Measurements from ENCODE around the gene KDM5A.

DNA sequence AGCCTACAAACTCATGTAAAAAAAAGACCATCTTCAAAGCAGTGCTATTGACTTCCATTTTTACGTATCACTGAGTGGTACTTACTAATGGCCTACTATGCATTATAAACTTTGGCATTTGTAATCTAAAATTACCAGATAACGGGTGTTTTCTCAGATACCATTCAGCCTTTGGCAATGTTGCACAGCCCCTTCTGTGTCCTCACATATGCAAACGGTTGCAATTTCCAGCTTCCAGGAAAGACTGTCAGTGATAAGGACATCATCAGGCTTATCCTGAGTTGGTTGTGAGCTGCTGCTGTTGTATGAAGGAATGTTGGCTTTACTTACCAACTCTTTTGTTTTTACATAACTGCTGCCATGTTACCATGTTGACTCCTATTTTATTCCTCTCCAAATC is 124.9 kb downstream of the KDM5A start:
- TF ChIP-seq CTCF (IDR thresholded peaks at IDR 0.05) = no peak
- TF ChIP-seq, protein P1, sequence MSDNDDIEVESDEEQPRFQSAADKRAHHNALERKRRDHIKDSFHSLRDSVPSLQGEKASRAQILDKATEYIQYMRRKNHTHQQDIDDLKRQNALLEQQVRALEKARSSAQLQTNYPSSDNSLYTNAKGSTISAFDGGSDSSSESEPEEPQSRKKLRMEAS (IDR thresholded peaks at IDR 0.05; ENCODE audit: low read depth) = no peak
- TF ChIP-seq GABPA (IDR thresholded peaks at IDR 0.05; ENCODE audit: low read depth) = no peak
- TF ChIP-seq REST (IDR thresholded peaks at IDR 0.05; ENCODE audit: low read depth, low read length) = no peak
- TF ChIP-seq ELF1 (IDR thresholded peaks at IDR 0.05) = no peak
- no peak for TF ChIP-seq FOSL2 (IDR thresholded peaks at IDR 0.05; ENCODE audit: borderline replicate concordance, low read depth)
- TF ChIP-seq JUND (IDR thresholded peaks at IDR 0.05) = no peak
- TF ChIP-seq, protein P2, sequence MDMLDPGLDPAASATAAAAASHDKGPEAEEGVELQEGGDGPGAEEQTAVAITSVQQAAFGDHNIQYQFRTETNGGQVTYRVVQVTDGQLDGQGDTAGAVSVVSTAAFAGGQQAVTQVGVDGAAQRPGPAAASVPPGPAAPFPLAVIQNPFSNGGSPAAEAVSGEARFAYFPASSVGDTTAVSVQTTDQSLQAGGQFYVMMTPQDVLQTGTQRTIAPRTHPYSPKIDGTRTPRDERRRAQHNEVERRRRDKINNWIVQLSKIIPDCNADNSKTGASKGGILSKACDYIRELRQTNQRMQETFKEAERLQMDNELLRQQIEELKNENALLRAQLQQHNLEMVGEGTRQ (IDR thresholded peaks at IDR 0.05; ENCODE audit: borderline replicate concordance, low read depth, low read length) = no peak
- no peak for TF ChIP-seq FOXJ3 (CRISPR knock-in tag; IDR thresholded peaks at IDR 0.05)
- no peak for TF ChIP-seq SIN3A (IDR thresholded peaks at IDR 0.05; ENCODE audit: borderline replicate concordance, low read depth, low read length)
- no peak for TF ChIP-seq EZH2phosphoT487 (IDR thresholded peaks at IDR 0.05; ENCODE audit: borderline replicate concordance, low read depth)
- TF ChIP-seq, protein P3, sequence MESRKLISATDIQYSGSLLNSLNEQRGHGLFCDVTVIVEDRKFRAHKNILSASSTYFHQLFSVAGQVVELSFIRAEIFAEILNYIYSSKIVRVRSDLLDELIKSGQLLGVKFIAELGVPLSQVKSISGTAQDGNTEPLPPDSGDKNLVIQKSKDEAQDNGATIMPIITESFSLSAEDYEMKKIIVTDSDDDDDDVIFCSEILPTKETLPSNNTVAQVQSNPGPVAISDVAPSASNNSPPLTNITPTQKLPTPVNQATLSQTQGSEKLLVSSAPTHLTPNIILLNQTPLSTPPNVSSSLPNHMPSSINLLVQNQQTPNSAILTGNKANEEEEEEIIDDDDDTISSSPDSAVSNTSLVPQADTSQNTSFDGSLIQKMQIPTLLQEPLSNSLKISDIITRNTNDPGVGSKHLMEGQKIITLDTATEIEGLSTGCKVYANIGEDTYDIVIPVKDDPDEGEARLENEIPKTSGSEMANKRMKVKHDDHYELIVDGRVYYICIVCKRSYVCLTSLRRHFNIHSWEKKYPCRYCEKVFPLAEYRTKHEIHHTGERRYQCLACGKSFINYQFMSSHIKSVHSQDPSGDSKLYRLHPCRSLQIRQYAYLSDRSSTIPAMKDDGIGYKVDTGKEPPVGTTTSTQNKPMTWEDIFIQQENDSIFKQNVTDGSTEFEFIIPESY (IDR thresholded peaks at IDR 0.05; ENCODE audit: borderline replicate concordance, low read depth) = no peak
- TF ChIP-seq YY1 (IDR thresholded peaks at IDR 0.05; ENCODE audit: low read depth) = no peak
- TF ChIP-seq IRF3 (IDR thresholded peaks at IDR 0.05; ENCODE audit: low read depth, low read length) = no peak
